ENCODE data around the gene FOXO6.

The FOXO6 gene

GRCh38 chr1:41360786-41361494 is at the start of gene FOXO6:
Gene FOXO6 (plus strand): TSS chr1:41361434.
- DNase-seq (ENCODE audit: low read depth, low spot score), result peak; percentile 79

- DNase-seq (ENCODE audit: low read depth, low spot score), result no peak
Measured at GRCh38 chr1:41312991-41313645, 48.1 kb upstream of the FOXO6 start.

DNA sequence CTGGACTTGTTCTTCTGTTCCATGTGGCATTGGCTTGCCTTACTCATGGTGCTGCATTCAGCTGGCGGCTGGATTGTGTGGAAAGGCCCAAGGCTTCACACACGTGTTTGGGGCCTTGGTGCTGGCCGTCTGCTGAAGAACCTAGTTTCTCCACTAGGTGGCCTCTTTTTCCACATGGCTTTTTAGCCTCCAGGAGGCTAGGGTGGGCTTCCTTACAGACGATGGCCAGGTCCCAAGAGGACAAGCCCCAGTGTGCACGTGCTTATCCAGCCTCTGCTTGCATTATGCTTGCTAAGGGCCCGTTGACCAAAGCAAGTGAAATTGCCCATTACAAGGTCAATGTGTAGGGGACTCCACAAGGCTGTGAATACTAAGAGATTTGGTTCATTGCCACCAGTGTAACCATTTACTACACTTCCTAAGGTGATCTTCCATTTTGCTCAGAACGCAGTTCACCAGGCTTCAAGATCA is 47.5 kb upstream of the FOXO6 start:
- DNase-seq (ENCODE audit: low read depth, low spot score), result no peak

GRCh38 chr1:41314376-41315145 is 46.7 kb upstream of the FOXO6 start:
- DNase-seq (ENCODE audit: low read depth, low spot score), result no peak

DNA sequence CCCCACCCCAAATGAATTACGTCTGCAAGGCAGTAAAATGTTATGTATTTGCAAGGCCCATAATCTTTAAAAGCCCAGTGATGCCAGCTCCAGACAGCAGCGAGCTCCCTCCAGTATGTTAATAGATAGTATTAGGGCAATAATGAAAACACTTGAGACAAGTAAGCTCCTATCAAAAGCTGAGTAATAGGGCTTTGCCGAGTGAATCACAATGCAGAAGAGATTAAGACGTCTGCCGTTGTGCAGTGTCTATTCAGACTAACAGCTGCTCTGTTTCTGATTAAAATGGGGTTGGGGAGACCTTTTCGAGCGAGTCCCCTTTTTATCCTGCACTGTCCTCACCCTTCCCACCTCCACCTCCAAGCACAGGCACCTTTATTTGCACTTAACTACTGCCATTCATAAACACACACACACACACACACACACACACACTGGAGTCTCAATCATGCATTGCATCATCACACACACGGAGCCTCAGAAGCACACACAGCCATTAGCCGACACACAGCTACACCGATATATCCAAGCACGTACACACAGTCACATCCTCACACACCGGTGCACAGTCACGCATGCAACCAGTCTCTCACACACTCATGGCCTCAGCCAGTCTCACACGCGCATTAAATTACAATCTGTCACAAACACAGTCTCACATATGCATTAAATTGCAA is 46.0 kb upstream of the FOXO6 start:
- DNase-seq (ENCODE audit: low read depth, low spot score), result no peak

GRCh38 chr1:41315871-41316270 is 45.4 kb upstream of the FOXO6 start:
- no peak for DNase-seq (ENCODE audit: low read depth, low spot score)

DNA sequence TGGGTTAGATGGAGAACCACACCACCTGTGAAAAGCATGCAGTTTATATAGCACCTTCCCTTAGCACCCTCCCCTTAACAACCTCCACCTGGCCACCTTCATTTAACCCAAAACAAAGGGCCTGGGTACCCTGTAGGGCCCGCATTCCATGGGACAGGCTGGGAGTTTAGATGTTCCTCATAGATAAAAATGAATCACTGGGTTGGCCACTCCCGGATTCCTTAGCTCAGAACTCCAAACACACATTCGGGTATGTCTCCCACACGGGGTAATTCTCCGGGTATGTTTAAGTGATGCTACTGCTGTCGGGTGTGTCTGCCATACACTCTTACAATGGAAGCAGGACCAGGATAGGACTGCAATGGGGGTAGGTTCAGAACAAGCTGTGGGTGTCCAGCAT is 43.9 kb upstream of the FOXO6 start:
- DNase-seq (ENCODE audit: low read depth, low spot score), result no peak

- DNase-seq (ENCODE audit: low read depth, low spot score), result no peak
Measured at GRCh38 chr1:41318135-41318534, 43.1 kb upstream of the FOXO6 start.

DNA sequence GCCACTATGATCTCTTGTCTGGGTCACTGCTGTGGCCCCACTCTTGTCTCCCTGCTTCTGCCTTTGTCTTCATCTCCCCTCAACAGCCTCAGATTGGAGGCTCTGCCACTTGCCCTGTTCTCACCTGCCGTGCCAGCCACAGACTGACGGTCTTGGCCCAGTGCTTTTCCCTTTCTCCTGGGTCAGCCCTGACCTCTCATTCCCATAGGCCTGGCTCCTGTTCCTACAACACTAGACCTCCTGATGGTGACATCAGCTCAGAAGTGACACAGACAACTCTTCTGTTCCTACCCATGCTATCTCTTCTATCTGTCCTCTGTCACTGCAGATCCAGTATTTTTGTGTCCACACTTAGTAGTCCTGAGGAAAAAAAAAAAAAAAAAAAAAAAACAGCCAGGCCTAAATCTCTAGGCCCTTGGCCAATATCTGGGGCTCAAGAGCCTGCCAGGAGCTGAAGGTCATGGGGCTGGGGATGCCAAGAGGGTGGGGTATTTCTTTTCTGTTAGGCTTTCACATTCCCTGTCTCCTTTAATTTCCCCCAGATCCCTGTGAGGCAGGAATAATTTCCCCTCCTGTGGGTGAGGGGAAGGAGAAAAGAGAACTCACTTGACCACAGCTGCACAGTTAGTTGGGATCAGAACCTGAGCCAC is 42.0 kb upstream of the FOXO6 start:
- no peak for DNase-seq (ENCODE audit: low read depth, low spot score)

GRCh38 chr1:41319807-41320711 is 41.2 kb upstream of the FOXO6 start:
- no peak for DNase-seq (ENCODE audit: low read depth, low spot score)

DNA sequence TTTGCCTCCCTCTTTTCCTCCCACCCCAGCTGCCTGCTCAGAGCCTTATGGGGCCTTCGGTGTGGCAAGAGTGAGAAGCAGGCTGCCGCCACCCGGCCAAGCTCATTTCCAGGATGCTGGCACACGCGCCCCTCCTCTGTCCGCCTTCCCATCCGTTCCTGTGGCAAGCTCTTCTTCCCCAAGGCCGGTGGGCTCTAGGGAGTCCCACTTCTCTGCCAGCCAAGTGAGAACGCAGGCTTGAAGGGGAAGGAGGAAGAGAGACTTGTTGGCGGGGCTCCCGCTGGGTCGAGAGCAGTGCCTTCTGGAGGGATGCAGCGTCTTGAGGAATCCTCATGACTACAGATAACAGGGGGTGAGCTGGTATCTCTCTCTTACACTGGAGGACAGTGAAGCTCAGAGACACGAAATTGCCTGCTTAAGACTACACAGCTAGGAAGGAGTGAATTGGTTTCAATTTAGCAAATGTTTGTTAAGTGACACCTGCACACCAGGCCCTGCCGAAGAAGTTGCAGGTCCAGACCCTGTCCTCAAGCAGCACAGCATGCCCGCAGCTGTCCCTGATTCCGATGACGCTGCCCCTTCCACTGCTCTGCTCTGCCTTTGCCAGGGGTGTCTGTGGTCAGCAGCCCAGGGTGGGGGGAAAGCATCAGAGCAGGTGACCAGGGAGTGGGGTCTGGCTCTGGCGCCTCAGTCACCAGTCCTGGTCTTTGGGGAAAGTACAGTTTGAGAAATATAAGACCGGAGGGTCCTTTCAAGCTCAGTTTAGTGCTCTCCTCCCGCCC is 40.1 kb upstream of the FOXO6 start:
- no peak for DNase-seq (ENCODE audit: low read depth, low spot score)

DNA sequence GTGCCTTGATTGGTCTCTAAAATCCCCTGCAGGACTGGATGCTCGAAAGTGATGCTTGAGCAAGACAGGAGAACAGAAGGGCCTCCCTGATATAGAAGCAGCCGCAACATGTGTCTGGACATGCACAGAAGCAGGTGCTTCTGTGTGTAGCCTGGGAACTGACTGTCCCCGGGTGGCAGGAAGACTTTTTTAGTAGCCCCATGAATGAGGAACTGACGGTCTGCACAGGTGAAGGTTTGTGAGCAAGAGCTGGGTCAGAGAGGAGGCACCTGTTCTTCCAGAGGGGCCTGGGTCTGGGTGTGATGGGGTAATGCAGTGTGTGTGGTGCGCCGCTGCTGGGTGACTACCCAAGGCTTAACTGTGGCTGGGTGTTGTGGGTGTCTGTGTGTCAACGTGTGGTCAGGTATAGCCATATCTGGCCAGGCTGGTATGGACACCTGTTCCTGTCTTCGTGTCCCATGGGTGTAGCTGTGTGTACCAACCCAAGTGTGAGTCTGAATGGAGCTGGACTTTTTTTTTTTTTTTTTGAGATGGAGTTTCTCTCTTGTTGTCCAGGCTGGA is 39.1 kb upstream of the FOXO6 start:
- DNase-seq (ENCODE audit: low read depth, low spot score), result no peak

- DNase-seq (ENCODE audit: low read depth, low spot score), result no peak
Measured at GRCh38 chr1:41322835-41323234, 38.4 kb upstream of the FOXO6 start.

DNA sequence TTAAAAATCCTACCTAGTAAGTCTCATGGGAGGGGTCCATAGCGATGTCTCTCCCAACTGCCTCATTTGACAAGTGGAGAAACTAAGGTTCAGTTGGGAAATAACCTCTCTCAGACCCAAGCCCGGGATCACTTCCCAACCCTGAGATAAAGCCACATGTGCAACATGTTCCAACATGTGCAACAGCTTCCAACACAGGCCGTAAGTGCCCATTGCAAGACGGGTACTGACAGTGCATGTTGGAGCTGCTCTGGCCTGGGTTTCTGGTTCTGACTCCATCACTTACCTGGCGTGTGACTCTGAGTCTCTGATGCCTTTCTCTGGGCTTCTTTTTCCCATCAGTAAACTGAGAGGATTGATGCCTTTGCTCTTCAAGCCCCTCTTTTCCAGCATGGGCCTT is 38.0 kb upstream of the FOXO6 start:
- DNase-seq (ENCODE audit: low read depth, low spot score), result no peak

GRCh38 chr1:41325801-41326200 is 35.4 kb upstream of the FOXO6 start:
- no peak for DNase-seq (ENCODE audit: low read depth, low spot score)

GRCh38 chr1:41327383-41327999 is 33.7 kb upstream of the FOXO6 start:
- no peak for DNase-seq (ENCODE audit: low read depth, low spot score)

DNA sequence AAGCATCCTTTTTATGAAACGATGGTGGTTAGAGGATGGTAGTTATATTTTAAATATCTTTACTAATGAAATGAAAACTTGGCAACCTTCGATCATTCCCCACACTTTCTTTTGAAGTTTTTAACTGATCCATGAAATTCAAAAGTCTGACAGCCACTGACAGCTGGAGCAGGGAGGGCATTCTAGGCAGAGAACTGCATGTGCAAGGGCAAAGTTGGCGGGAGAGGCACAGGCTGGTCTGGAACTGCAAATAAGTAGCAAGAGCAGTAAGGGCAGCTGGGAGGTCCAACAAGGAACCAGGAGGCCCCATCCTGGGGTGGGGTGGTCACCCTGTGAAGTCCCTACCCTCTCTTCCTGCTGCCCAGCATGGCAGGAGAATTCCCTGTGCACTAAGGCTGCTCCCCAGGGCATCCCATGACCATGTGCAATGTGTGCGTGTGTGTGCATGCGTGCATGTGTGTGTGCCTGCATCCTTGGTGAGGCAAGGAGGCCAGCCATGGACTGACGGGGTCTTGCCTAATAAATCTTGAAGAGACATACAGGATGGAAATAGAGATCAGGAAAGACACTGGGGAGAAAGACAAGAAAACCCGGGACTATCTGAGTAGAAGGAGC is 33.1 kb upstream of the FOXO6 start:
- DNase-seq (ENCODE audit: low read depth, low spot score), result no peak
